WTC11 (cell line): ENCODE measurements around the gene SDF4. TPM values are rescaled to one million over a fixed set of nuclear protein-coding genes. Genes with fewer than 3 reads are reported as not detected.
A peak's percentile ranks its signal among the peaks of the same experiment; 100 is the strongest.

Source experiments
- ATAC-seq: fragments of 200-7000 bp; cut with Tn5 transposase; 2 replicates; pipeline ENCODE4 v1.10.0; 2021; ENCODE audit warnings: mild to moderate bottlenecking, moderate library complexity
- CTCF ChIA-PET: fragments of 300-600 bp; sonication (Branson Sonifier 250); formaldehyde crosslinking; loops from one replicate; lab custom pipeline; 2021; ENCODE audit warnings: antibody characterized with exemption; lab: Charles Lee
- POLR2A ChIA-PET: fragments of 350-600 bp; sonication (Branson Sonifier 250); formaldehyde crosslinking; loops from one replicate; lab custom pipeline; 2021; ENCODE audit warnings: antibody characterized with exemption; lab: Charles Lee
- DNase-seq: peaks from one replicate; pipeline ENCODE4 v3.0.0; 2021; ENCODE audit warnings: low spot score
- H3K27ac Mint-ChIP-seq: 2 replicates; pipeline ENCODE4 v1.8.0; 2021; ENCODE audit warnings: mixed read lengths
- H3K27me3 Mint-ChIP-seq: 2 replicates; pipeline ENCODE4 v1.8.0; 2021; ENCODE audit warnings: low read depth, mild to moderate bottlenecking, moderate library complexity, mixed read lengths
- H3K36me3 Mint-ChIP-seq: 2 replicates; pipeline ENCODE4 v1.8.0; 2021; ENCODE audit warnings: mixed read lengths
- H3K4me1 Mint-ChIP-seq: 2 replicates; pipeline ENCODE4 v1.8.0; 2022; ENCODE audit warnings: mixed read lengths
- H3K4me3 Mint-ChIP-seq: 2 replicates; pipeline ENCODE4 v1.8.0; 2021; ENCODE audit warnings: mild to moderate bottlenecking, moderate library complexity, mixed read lengths
- H3K9me3 Mint-ChIP-seq: 2 replicates; pipeline ENCODE4 v1.8.0; 2021; ENCODE audit warnings: mixed read lengths
- ATF1 ChIP-seq: sonication (generic); formaldehyde crosslinking; IDR thresholded peaks from 2 replicates; pipeline ENCODE4 v1.8.1; 2023; ENCODE audit warnings: mild to moderate bottlenecking, moderate library complexity, missing genetic modification reagents
- FOXJ3 ChIP-seq: sonication (generic); formaldehyde crosslinking; IDR thresholded peaks from 2 replicates; pipeline ENCODE4 v1.9.0; 2021; ENCODE audit warnings: missing genetic modification reagents, mild to moderate bottlenecking, borderline replicate concordance
- FOXK1 ChIP-seq: sonication (generic); formaldehyde crosslinking; IDR thresholded peaks from 2 replicates; pipeline ENCODE4 v1.8.0; 2022; ENCODE audit warnings: mild to moderate bottlenecking, moderate library complexity, missing genetic modification reagents
- JAZF1 ChIP-seq: fragments of 250-450 bp; sonication (Bioruptor Pico); IDR thresholded peaks from 2 replicates; pipeline ENCODE4 v1.9.0; 2021; ENCODE audit warnings: moderate library complexity, mild to moderate bottlenecking, inconsistent platforms
- NFATC4 ChIP-seq: fragments of 250-450 bp; sonication (Bioruptor Pico); IDR thresholded peaks from 2 replicates; pipeline ENCODE4 v1.9.0; 2021; ENCODE audit warnings: mild to moderate bottlenecking
- NR3C1 ChIP-seq: sonication (generic); formaldehyde crosslinking; conservative IDR thresholded peaks from 2 replicates; pipeline ENCODE4 v1.8.1; 2023; ENCODE audit warnings: low read depth, mild to moderate bottlenecking, missing genetic modification reagents
- OVOL2 ChIP-seq: fragments of 250-450 bp; sonication (Bioruptor Pico); IDR thresholded peaks from 2 replicates; pipeline ENCODE4 v1.9.0; 2021; ENCODE audit warnings: mild to moderate bottlenecking, borderline replicate concordance
- RELA ChIP-seq: sonication (generic); formaldehyde crosslinking; IDR thresholded peaks from 2 replicates; pipeline ENCODE4 v1.8.1; 2022; ENCODE audit warnings: missing genetic modification reagents, mild to moderate bottlenecking, borderline replicate concordance
- SP1 ChIP-seq: sonication (generic); formaldehyde crosslinking; conservative IDR thresholded peaks from 2 replicates; pipeline ENCODE4 v1.8.1; 2022; ENCODE audit warnings: missing genetic modification reagents
- ZNF121 ChIP-seq: sonication (generic); formaldehyde crosslinking; IDR thresholded peaks from 2 replicates; pipeline ENCODE4 v1.8.0; 2023; ENCODE audit warnings: missing genetic modification reagents
- ZNF416 ChIP-seq: fragments of 250-450 bp; sonication (Bioruptor Pico); IDR thresholded peaks from 2 replicates; pipeline ENCODE4 v1.9.0; 2021; ENCODE audit warnings: mild to moderate bottlenecking, inconsistent platforms
- ZNF423 ChIP-seq: fragments of 250-450 bp; sonication (Bioruptor Pico); IDR thresholded peaks from 2 replicates; pipeline ENCODE4 v2.1.2; 2022; ENCODE audit warnings: mild to moderate bottlenecking, moderate library complexity
- total RNA-seq: library from RNA; stranded (reverse); gene quantifications from 3 replicates; pipeline ENCODE4 v1.2.3, GENCODE V29; 2021
- TF ChIP-seq, protein P1 (sequence below): sonication (generic); formaldehyde crosslinking; IDR thresholded peaks from 2 replicates; pipeline ENCODE4 v1.8.1; 2022; ENCODE audit warnings: mild to moderate bottlenecking, moderate library complexity, missing genetic modification reagents
- TF ChIP-seq, protein P2 (sequence below): fragments of 200-600 bp; IDR thresholded peaks from 2 replicates; pipeline ENCODE4 v1.8.0; 2022; ENCODE audit warnings: antibody characterized with exemption
- TF ChIP-seq, protein P3 (sequence below): sonication (generic); formaldehyde crosslinking; conservative IDR thresholded peaks from 2 replicates; pipeline ENCODE4 v1.8.1; 2022; ENCODE audit warnings: mild to moderate bottlenecking, missing genetic modification reagents
- TF ChIP-seq, protein P4 (sequence below): sonication (generic); formaldehyde crosslinking; IDR thresholded peaks from 2 replicates; pipeline ENCODE4 v1.8.0; 2022; ENCODE audit warnings: mild to moderate bottlenecking, missing genetic modification reagents
- TF ChIP-seq, protein P5 (sequence below): fragments of 250-450 bp; sonication (Bioruptor Pico); conservative IDR thresholded peaks from 2 replicates; pipeline ENCODE4 v1.9.0; 2021; ENCODE audit warnings: mild to moderate bottlenecking

The SDF4 gene
- total RNA-seq, 1 experiment from 2014 or later, result 101 TPM

DNA sequence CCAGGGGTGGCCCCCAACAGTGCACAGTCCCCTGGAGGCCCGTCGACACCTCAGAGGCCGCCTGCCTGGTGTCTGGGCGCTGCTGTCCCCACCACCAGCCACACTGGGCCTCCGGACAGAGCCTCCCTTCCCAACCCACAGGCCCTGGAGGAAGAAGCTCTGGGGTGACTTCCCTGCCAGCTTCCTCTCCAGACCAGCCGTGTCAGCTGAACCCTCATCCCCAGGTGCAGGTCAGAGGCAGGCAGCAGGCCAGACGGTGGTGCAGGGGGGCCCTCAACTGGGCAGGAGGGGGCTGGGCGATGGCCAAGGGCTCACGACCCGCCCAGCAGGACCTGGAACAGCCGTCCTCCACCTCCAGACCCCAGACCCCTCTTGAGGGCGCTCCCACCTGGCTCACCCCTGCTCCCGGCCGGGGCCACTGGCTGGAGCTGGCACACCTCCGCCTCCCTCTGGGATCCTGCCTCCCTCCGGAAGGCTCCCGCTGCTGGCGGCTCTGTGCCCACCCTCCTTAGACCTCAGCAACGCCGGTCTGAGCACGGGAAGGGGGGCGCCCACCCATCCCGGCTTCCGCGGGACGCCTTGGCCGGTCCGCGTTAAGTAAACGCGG lies 25.9 kb downstream of the SDF4 start:
- Mint-ChIP-seq H3K36me3 (no peaks in the 10 kb centered on the region), H3K27me3 (peaks cover 4% of the 10 kb centered on the region), H3K9me3 (no peaks in the 10 kb centered on the region), H3K4me3 (0 out of 2 replicates have a peak overlapping the region, but pooled peaks have one; percentile 40), H3K4me1 (no peaks in the 10 kb centered on the region), H3K27ac (no peak overlapping the region)
- POLR2A ChIA-PET, result no interaction called here
- ATAC-seq (peak; percentile 8; the same call in 1 of the 2 replicates), DNase-seq (no peak)
- TF ChIP-seq JAZF1 (CRISPR knock-in tag) (no peak), SP1 (CRISPR knock-in tag) (peak; percentile 47; the same call in 1 of the 2 replicates), ZNF423 (no peak)
- CTCF ChIA-PET, result interaction anchor here (0.8 to 3.1 kb wide), 5 partner anchors 31 to 86 kb away, joined by 4 to 17 read pairs (median 9); partner anchors contain the start of gene TTLL10

DNA sequence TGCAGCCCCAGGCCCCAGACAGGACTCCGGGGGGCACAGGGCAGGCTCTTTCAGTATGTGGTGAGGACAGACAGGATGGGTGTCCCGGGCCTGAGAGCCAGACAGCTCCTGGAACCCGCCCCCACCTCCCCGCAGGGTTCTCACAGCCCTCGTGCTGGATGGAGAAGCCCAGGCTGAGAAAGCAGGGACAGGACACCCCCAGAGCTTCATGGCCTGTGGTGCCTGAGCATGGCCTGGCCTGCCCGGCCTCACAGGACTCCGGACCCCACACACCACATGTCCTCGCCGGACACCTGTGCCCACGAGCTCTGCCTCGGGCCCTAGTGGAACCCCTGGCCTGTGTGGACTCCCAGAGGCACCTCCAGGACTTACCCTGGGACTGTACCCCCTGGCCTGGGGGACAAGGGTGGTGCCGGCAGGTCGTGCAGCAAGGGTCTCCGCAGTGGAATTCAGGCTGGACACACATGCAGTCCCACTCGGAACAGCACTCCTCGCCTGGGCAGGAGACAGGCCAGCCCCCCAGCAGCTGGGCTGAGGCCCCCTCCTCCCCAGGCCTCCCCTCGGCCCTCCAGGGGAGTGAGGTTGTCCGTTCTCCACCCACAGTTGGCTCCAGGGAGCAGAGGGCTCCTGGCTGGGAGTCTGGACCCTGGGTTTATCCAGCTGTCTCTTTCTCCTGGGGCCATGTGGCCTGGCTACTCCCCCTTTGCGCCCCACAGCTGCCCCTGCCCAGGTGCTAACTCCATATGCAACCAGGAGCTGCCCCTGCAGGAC lies 26.6 kb downstream of the SDF4 start:
- no peak for DNase-seq
- TF ChIP-seq, protein P1, sequence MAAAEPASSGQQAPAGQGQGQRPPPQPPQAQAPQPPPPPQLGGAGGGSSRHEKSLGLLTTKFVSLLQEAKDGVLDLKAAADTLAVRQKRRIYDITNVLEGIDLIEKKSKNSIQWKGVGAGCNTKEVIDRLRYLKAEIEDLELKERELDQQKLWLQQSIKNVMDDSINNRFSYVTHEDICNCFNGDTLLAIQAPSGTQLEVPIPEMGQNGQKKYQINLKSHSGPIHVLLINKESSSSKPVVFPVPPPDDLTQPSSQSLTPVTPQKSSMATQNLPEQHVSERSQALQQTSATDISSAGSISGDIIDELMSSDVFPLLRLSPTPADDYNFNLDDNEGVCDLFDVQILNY, result no peak
- no peak for TF ChIP-seq RELA (CRISPR knock-in tag)
- no peak for TF ChIP-seq OVOL2 (CRISPR knock-in tag)
- no peak for TF ChIP-seq ZNF121 (CRISPR knock-in tag)
- no peak for TF ChIP-seq ATF1 (CRISPR knock-in tag)
- no peak for TF ChIP-seq ZNF416
- TF ChIP-seq, protein P2, sequence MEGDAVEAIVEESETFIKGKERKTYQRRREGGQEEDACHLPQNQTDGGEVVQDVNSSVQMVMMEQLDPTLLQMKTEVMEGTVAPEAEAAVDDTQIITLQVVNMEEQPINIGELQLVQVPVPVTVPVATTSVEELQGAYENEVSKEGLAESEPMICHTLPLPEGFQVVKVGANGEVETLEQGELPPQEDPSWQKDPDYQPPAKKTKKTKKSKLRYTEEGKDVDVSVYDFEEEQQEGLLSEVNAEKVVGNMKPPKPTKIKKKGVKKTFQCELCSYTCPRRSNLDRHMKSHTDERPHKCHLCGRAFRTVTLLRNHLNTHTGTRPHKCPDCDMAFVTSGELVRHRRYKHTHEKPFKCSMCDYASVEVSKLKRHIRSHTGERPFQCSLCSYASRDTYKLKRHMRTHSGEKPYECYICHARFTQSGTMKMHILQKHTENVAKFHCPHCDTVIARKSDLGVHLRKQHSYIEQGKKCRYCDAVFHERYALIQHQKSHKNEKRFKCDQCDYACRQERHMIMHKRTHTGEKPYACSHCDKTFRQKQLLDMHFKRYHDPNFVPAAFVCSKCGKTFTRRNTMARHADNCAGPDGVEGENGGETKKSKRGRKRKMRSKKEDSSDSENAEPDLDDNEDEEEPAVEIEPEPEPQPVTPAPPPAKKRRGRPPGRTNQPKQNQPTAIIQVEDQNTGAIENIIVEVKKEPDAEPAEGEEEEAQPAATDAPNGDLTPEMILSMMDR, result no peak
- TF ChIP-seq, protein P3, sequence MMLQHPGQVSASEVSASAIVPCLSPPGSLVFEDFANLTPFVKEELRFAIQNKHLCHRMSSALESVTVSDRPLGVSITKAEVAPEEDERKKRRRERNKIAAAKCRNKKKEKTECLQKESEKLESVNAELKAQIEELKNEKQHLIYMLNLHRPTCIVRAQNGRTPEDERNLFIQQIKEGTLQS, result no peak
- TF ChIP-seq, protein P4, sequence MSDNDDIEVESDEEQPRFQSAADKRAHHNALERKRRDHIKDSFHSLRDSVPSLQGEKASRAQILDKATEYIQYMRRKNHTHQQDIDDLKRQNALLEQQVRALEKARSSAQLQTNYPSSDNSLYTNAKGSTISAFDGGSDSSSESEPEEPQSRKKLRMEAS (CRISPR knock-in tag), result no peak
- no peak for TF ChIP-seq FOXJ3 (CRISPR knock-in tag)
- Mint-ChIP-seq H3K9me3 (no peaks in the 10 kb centered on the region), H3K4me1 (peaks cover 3% of the 10 kb centered on the region; the same call in 1 of the 2 replicates), H3K27me3 (peaks cover 4% of the 10 kb centered on the region), H3K27ac (no peak overlapping the region), H3K36me3 (no peaks in the 10 kb centered on the region), H3K4me3 (no peak overlapping the region)
- ChIA-PET POLR2A (interaction anchor here (0.6 kb wide), 1 partner anchor 661 kb away, joined by 3 read pairs; no protein-coding TSS in a partner anchor), CTCF (interaction anchor here (0.8 to 3.1 kb wide), 5 partner anchors 31 to 86 kb away, joined by 4 to 17 read pairs (median 9); partner anchors contain the start of gene TTLL10)
- ATAC-seq, result no peak

DNA sequence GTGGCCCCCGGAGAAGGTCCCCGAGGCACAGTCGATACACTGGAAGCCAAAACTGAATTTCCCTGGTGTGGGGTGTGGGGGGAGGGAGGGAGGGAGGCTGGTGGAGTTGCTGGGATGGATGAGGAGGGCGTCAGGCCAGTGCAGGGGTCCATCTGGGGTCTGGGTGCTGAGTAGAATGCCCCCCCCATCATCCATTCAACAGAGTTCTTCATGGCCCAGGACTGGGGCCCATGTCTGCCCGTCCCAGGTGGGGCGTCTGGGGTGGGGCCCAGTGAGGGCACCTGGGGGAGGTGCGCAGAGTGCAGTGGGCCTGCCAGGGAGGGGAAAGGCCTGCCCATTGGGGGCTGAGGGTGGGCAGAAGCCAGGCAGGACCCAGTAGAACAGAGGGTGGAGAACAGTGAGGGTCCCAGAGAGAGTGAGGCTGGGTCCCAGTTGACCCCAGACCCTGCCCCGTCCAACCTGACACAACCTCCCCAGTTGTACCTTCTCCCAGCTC lies 27.3 kb downstream of the SDF4 start:
- DNase-seq, result no peak
- ChIA-PET POLR2A (interaction anchor here (0.6 kb wide), 1 partner anchor 662 kb away, joined by 3 read pairs; no protein-coding TSS in a partner anchor), CTCF (interaction anchor here (3.1 kb wide), 2 partner anchors 30 to 82 kb away, joined by 13 to 17 read pairs; partner anchors contain the start of gene TTLL10)
- Mint-ChIP-seq H3K9me3 (no peaks in the 10 kb centered on the region), H3K27ac (no peak overlapping the region), H3K4me3 (no peak overlapping the region), H3K36me3 (no peaks in the 10 kb centered on the region), H3K27me3 (peaks cover 4% of the 10 kb centered on the region), H3K4me1 (peaks cover 3% of the 10 kb centered on the region; the same call in 1 of the 2 replicates)
- no peak for ATAC-seq
- TF ChIP-seq FOXJ3 (CRISPR knock-in tag), result no peak
- no peak for TF ChIP-seq FOXK1
- TF ChIP-seq SP1 (CRISPR knock-in tag), result no peak
- no peak for TF ChIP-seq NFATC4 (CRISPR knock-in tag)
- TF ChIP-seq, protein P5, sequence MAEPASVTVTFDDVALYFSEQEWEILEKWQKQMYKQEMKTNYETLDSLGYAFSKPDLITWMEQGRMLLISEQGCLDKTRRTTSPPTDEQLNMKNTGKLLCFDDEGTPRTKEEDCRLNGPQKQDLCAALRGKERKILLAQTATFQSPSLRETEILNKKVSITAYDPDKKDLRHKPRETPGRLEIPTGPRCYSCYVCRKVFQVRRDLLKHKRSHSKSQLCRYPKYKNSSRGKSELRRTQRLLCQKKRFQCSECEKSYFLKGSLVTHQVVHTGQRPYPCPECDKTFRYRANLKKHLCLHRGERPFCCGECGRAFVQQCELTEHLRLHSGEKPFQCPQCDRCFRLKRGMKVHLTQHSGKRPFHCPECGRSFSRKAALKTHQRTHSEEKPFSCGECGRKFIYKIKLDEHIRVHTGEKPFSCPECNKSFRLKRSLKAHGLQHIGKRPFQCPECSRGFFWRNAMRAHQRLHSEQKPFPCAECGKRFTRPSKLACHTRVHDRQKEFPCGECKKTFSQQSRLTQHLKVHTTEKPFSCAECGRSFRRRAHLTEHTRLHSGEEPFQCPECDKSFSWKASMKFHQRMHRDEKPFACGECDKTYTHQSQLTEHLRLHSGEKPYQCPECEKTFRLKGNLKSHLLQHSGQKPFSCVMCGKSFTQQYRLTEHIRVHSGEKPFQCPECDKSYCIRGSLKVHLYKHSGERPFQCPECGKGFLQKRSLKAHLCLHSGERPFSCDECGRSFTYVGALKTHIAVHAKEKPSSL (CRISPR knock-in tag), result no peak
- TF ChIP-seq NR3C1 (CRISPR knock-in tag), result no peak
- TF ChIP-seq, protein P2, result no peak
